ENCODE measurements around the gene N4BP2. TPM values are rescaled to one million over a fixed set of nuclear protein-coding genes. Genes with fewer than 3 reads are reported as not detected.

N4BP2 gene
- total RNA-seq, 2 experiments from 2014 or later, result 31.9 to 33.5 TPM

- H3K4me3 Mint-ChIP-seq, result no peak overlapping the region
- ATAC-seq (ENCODE audit: low read depth) (no peak), DNase-seq (no peak)
- H3K4me1 Mint-ChIP-seq, result peaks cover 30% of the 10 kb centered on the region
- no peaks in the 10 kb centered on the region for H3K9me3 Mint-ChIP-seq
- POLR2A ChIA-PET, result no interaction called here
- no peaks in the 10 kb centered on the region for H3K27me3 Mint-ChIP-seq
- H3K27ac Mint-ChIP-seq, result no peak overlapping the region
- peaks cover 2% of the 10 kb centered on the region for H3K36me3 Mint-ChIP-seq
These were observed 120.9 kb downstream of the N4BP2 start for GRCh38 chr4:40177591-40177990.

GRCh38 chr4:40178672-40179071 lies 122.0 kb downstream of the N4BP2 start:
- DNase-seq, result no peak
- peaks cover 29% of the 10 kb centered on the region for H3K4me1 Mint-ChIP-seq
- no peaks in the 10 kb centered on the region for H3K9me3 Mint-ChIP-seq
- no peaks in the 10 kb centered on the region for H3K27me3 Mint-ChIP-seq
- ATAC-seq (ENCODE audit: low read depth), result no peak
- H3K4me3 Mint-ChIP-seq, result no peak overlapping the region
- no peak overlapping the region for H3K27ac Mint-ChIP-seq
- POLR2A ChIA-PET, result no interaction called here
- H3K36me3 Mint-ChIP-seq, result peaks cover 4% of the 10 kb centered on the region

- DNase-seq, result no peak
- Mint-ChIP-seq H3K4me3 (no peak overlapping the region), H3K4me1 (peaks cover 28% of the 10 kb centered on the region), H3K36me3 (peaks cover 4% of the 10 kb centered on the region), H3K9me3 (no peaks in the 10 kb centered on the region), H3K27ac (no peak overlapping the region), H3K27me3 (no peaks in the 10 kb centered on the region)
- ATAC-seq (ENCODE audit: low read depth), result no peak
- POLR2A ChIA-PET, result no interaction called here
These were observed 122.7 kb downstream of the N4BP2 start for GRCh38 chr4:40179360-40179759.

- Mint-ChIP-seq H3K27me3 (no peaks in the 10 kb centered on the region), H3K9me3 (no peaks in the 10 kb centered on the region), H3K27ac (no peak overlapping the region), H3K4me1 (peaks cover 29% of the 10 kb centered on the region), H3K4me3 (no peak overlapping the region), H3K36me3 (peaks cover 4% of the 10 kb centered on the region)
- ATAC-seq (ENCODE audit: low read depth) (no peak), DNase-seq (no peak)
- POLR2A ChIA-PET, result no interaction called here
These were observed 123.7 kb downstream of the N4BP2 start for GRCh38 chr4:40180356-40180755.

GRCh38 chr4:40182001-40182400 lies 125.4 kb downstream of the N4BP2 start:
- H3K27me3 Mint-ChIP-seq, result no peaks in the 10 kb centered on the region
- no peak for DNase-seq
- H3K36me3 Mint-ChIP-seq, result peaks cover 7% of the 10 kb centered on the region
- peaks cover 41% of the 10 kb centered on the region for H3K4me1 Mint-ChIP-seq
- no peaks in the 10 kb centered on the region for H3K9me3 Mint-ChIP-seq
- no peak for ATAC-seq (ENCODE audit: low read depth)
- H3K4me3 Mint-ChIP-seq, result no peak overlapping the region
- POLR2A ChIA-PET, result interaction anchor here (0.5 to 11.8 kb wide), 4 partner anchors 9 to 33 kb away, joined by 3 to 146 read pairs (median 4); partner anchors contain the start of gene RHOH
- no peak overlapping the region for H3K27ac Mint-ChIP-seq

- peaks cover 11% of the 10 kb centered on the region for H3K36me3 Mint-ChIP-seq
- peaks cover 47% of the 10 kb centered on the region for H3K4me1 Mint-ChIP-seq
- no peak overlapping the region for H3K27ac Mint-ChIP-seq
- no peaks in the 10 kb centered on the region for H3K27me3 Mint-ChIP-seq
- POLR2A ChIA-PET, result interaction anchor here (0.9 to 11.8 kb wide), 3 partner anchors 10 to 31 kb away, joined by 3 to 146 read pairs (median 6); partner anchors contain the start of gene RHOH
- H3K9me3 Mint-ChIP-seq, result no peaks in the 10 kb centered on the region
- ATAC-seq (ENCODE audit: low read depth) (no peak), DNase-seq (no peak)
- H3K4me3 Mint-ChIP-seq, result no peak overlapping the region
These were observed 126.3 kb downstream of the N4BP2 start for GRCh38 chr4:40182954-40183353.

GRCh38 chr4:40183615-40184411 lies 127.2 kb downstream of the N4BP2 start:
- ATAC-seq (ENCODE audit: low read depth) (peak; percentile 80), DNase-seq (no peak)
- Mint-ChIP-seq H3K27me3 (no peaks in the 10 kb centered on the region), H3K27ac (peak overlapping the region; percentile 79), H3K4me1 (peaks cover 45% of the 10 kb centered on the region), H3K36me3 (peaks cover 11% of the 10 kb centered on the region), H3K4me3 (peak overlapping the region; percentile 59), H3K9me3 (no peaks in the 10 kb centered on the region)
- POLR2A ChIA-PET, result interaction anchor here (0.8 to 11.8 kb wide), 5 partner anchors 10 to 30 kb away, joined by 4 to 146 read pairs (median 6); partner anchors contain the start of gene RHOH

- POLR2A ChIA-PET, result interaction anchor here (1.1 to 11.8 kb wide), 4 partner anchors 11 to 130 kb away, joined by 3 to 146 read pairs (median 4); partner anchors contain the start of gene RHOH
- H3K27me3 Mint-ChIP-seq, result no peaks in the 10 kb centered on the region
- H3K9me3 Mint-ChIP-seq, result no peaks in the 10 kb centered on the region
- no peak overlapping the region for H3K27ac Mint-ChIP-seq
- DNase-seq (no peak), ATAC-seq (ENCODE audit: low read depth) (no peak)
- no peak overlapping the region for H3K4me3 Mint-ChIP-seq
- peaks cover 59% of the 10 kb centered on the region for H3K4me1 Mint-ChIP-seq
- peaks cover 12% of the 10 kb centered on the region for H3K36me3 Mint-ChIP-seq
These were observed 129.4 kb downstream of the N4BP2 start for GRCh38 chr4:40185830-40186664.

GRCh38 chr4:40186665-40187014 lies 130.0 kb downstream of the N4BP2 start:
- Mint-ChIP-seq H3K27ac (no peak overlapping the region), H3K4me3 (no peak overlapping the region)
- POLR2A ChIA-PET, result interaction anchor here (0.6 to 11.8 kb wide), 3 partner anchors 11 to 130 kb away, joined by 3 to 146 read pairs (median 4); partner anchors contain the start of gene RHOH

GRCh38 chr4:40187386-40187906 lies 130.8 kb downstream of the N4BP2 start:
- no peak overlapping the region for H3K4me3 Mint-ChIP-seq
- H3K27ac Mint-ChIP-seq, result no peak overlapping the region
- POLR2A ChIA-PET, result interaction anchor here (0.6 to 11.8 kb wide), 3 partner anchors 10 to 129 kb away, joined by 3 to 146 read pairs (median 4); partner anchors contain the start of gene RHOH

More at GRCh38 chr4:40186665-40187014, 130.0 kb downstream of the N4BP2 start:
- Mint-ChIP-seq H3K36me3 (peaks cover 10% of the 10 kb centered on the region), H3K27me3 (no peaks in the 10 kb centered on the region), H3K9me3 (no peaks in the 10 kb centered on the region), H3K4me1 (peaks cover 63% of the 10 kb centered on the region)
- DNase-seq (no peak), ATAC-seq (ENCODE audit: low read depth) (no peak)

GRCh38 chr4:40190019-40190418 lies 133.4 kb downstream of the N4BP2 start:
- Mint-ChIP-seq H3K36me3 (peaks cover 13% of the 10 kb centered on the region), H3K4me1 (peaks cover 68% of the 10 kb centered on the region), H3K27me3 (no peaks in the 10 kb centered on the region), H3K9me3 (no peaks in the 10 kb centered on the region), H3K4me3 (peak overlapping the region; percentile 93), H3K27ac (peak overlapping the region; percentile 97)
- ATAC-seq (ENCODE audit: low read depth) (no peak), DNase-seq (no peak)
- POLR2A ChIA-PET, result interaction anchor here (0.6 to 11.8 kb wide), 9 partner anchors 7 to 133 kb away, joined by 4 to 146 read pairs (median 13); partner anchors contain the start of genes N4BP2 and RHOH

More at GRCh38 chr4:40187386-40187906, 130.8 kb downstream of the N4BP2 start:
- H3K9me3 Mint-ChIP-seq, result no peaks in the 10 kb centered on the region
- peaks cover 10% of the 10 kb centered on the region for H3K36me3 Mint-ChIP-seq
- DNase-seq, result no peak
- H3K27me3 Mint-ChIP-seq, result no peaks in the 10 kb centered on the region
- no peak for ATAC-seq (ENCODE audit: low read depth)
- peaks cover 63% of the 10 kb centered on the region for H3K4me1 Mint-ChIP-seq

GRCh38 chr4:40190465-40190864 lies 133.8 kb downstream of the N4BP2 start:
- Mint-ChIP-seq H3K27me3 (no peaks in the 10 kb centered on the region), H3K4me1 (peaks cover 71% of the 10 kb centered on the region), H3K27ac (peak overlapping the region; percentile 97), H3K36me3 (peaks cover 13% of the 10 kb centered on the region), H3K4me3 (peak overlapping the region; percentile 93), H3K9me3 (no peaks in the 10 kb centered on the region)
- no peak for ATAC-seq (ENCODE audit: low read depth)
- POLR2A ChIA-PET, result interaction anchor here (0.6 to 11.8 kb wide), 13 partner anchors 7 to 493 kb away, joined by 3 to 146 read pairs (median 13); partner anchors contain the start of genes N4BP2, RHOH and UBE2K
- no peak for DNase-seq

Data from activated naive CD8-positive, alpha-beta T cell treated with anti-CD3 and anti-CD28 coated beads, Interleukin-2, amount 10 ng/mL, durations not matched to agents 7 days and 5 days (primary cell).